ENCODE data around the gene USH1C. TPM values are rescaled to one million over a fixed set of nuclear protein-coding genes. Genes with fewer than 3 reads are reported as not detected.

USH1C gene
- total RNA-seq, 3 donors from 2014 or later, result 81.7 to 229 (median 141) TPM

- no peak for DNase-seq
- intact Hi-C loops (cut with DNase I, micrococcal nuclease), result no loop called here
Measured at GRCh38 chr11:17538731-17539130, 5.5 kb downstream of the USH1C start.

GRCh38 chr11:17538054-17538453, 6.2 kb downstream of the USH1C start:
- H3K9me3 ChIP-seq, result no peaks in the 10 kb centered on the region
- intact Hi-C loops (cut with DNase I, micrococcal nuclease), result no loop called here
- no peaks in the 10 kb centered on the region for H3K36me3 ChIP-seq (ENCODE audit: low read depth)
- peaks cover 14% of the 10 kb centered on the region for H3K4me1 ChIP-seq (ENCODE audit: low read depth)
- TF ChIP-seq, protein P1, sequence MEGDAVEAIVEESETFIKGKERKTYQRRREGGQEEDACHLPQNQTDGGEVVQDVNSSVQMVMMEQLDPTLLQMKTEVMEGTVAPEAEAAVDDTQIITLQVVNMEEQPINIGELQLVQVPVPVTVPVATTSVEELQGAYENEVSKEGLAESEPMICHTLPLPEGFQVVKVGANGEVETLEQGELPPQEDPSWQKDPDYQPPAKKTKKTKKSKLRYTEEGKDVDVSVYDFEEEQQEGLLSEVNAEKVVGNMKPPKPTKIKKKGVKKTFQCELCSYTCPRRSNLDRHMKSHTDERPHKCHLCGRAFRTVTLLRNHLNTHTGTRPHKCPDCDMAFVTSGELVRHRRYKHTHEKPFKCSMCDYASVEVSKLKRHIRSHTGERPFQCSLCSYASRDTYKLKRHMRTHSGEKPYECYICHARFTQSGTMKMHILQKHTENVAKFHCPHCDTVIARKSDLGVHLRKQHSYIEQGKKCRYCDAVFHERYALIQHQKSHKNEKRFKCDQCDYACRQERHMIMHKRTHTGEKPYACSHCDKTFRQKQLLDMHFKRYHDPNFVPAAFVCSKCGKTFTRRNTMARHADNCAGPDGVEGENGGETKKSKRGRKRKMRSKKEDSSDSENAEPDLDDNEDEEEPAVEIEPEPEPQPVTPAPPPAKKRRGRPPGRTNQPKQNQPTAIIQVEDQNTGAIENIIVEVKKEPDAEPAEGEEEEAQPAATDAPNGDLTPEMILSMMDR (IDR thresholded peaks at IDR 0.05), result no peak
- DNase-seq, result no peak
- ATAC-seq, result no peak
- no peak overlapping the region for H3K4me3 ChIP-seq

More at GRCh38 chr11:17538731-17539130, 5.5 kb downstream of the USH1C start:
- Histone ChIP-seq H3K36me3 (ENCODE audit: low read depth) (no peaks in the 10 kb centered on the region), H3K4me3 (no peak overlapping the region), H3K4me1 (ENCODE audit: low read depth) (peaks cover 14% of the 10 kb centered on the region), H3K9me3 (no peaks in the 10 kb centered on the region)
- ATAC-seq, result no peak
- TF ChIP-seq, protein P1 (IDR thresholded peaks at IDR 0.05), result no peak

DNA sequence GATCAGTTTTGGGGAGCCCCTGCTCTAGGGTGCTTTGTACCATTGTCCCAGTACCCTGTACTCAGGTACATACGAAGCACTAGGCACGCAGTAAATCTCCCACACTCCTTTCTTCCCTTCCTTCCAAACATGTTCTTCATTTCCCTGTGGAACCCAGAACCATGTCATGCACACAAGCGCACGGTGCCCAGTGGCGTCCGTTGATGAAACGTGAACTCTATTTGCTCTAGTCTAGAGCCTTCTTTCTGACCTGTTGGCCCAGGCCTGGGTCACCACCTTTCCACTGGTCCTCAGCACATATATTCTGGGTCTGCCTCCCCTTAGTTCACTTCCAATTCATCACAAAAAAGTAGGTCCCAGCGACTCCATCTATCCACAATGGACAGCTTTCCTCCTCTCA, 7.0 kb downstream of the USH1C start:
- H3K4me3 ChIP-seq, result no peak overlapping the region
- no peaks in the 10 kb centered on the region for H3K36me3 ChIP-seq (ENCODE audit: low read depth)
- H3K9me3 ChIP-seq, result no peaks in the 10 kb centered on the region
- TF ChIP-seq, protein P1 (IDR thresholded peaks at IDR 0.05), result no peak
- ATAC-seq (no peak), DNase-seq (no peak)
- intact Hi-C loops (cut with DNase I, micrococcal nuclease), result no loop called here
- H3K4me1 ChIP-seq (ENCODE audit: low read depth), result peaks cover 14% of the 10 kb centered on the region

DNA sequence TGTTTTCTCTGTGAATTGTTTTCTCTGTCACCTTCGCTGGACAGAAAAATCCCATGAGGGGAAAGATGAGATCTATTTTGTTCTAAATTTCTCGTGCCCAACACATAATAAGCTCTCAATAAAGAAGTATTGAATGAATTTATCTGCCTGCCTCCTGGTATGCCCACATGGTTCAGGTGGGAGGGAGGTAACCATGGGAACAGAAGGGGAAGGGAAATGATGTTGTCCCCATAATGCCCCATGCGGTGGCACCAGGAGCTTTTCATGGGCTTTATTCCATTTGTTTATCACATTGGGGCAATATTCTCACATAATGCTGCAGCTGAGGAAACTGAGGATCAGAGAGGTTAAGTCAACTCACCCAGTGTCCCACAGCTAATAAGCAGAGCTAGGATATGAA, 8.7 kb downstream of the USH1C start:
- intact Hi-C loops (cut with DNase I, micrococcal nuclease), result no loop called here
- DNase-seq, result no peak
- no peaks in the 10 kb centered on the region for H3K36me3 ChIP-seq (ENCODE audit: low read depth)

GRCh38 chr11:17533778-17534415, 10.3 kb downstream of the USH1C start:
- peaks cover 15% of the 10 kb centered on the region for H3K4me1 ChIP-seq (ENCODE audit: low read depth)
- no peak for DNase-seq
- H3K4me3 ChIP-seq, result no peak overlapping the region
- H3K36me3 ChIP-seq (ENCODE audit: low read depth), result no peaks in the 10 kb centered on the region
- no peaks in the 10 kb centered on the region for H3K9me3 ChIP-seq
- intact Hi-C loops (cut with DNase I, micrococcal nuclease), result no loop called here
- ATAC-seq, result no peak
- TF ChIP-seq, protein P1 (IDR thresholded peaks at IDR 0.05), result no peak

More for the DNA sequence above, 8.7 kb downstream of the USH1C start:
- Histone ChIP-seq H3K4me3 (no peak overlapping the region), H3K4me1 (ENCODE audit: low read depth) (peaks cover 19% of the 10 kb centered on the region), H3K9me3 (no peaks in the 10 kb centered on the region)
- TF ChIP-seq, protein P1 (IDR thresholded peaks at IDR 0.05), result no peak
- no peak for ATAC-seq
